Muscle layer of colon (tissue), 2 donors: ENCODE data around the gene GPR89B.
"Not testable (repeated sequence)": the region's sequence is repeated elsewhere in the genome, so short reads cannot be mapped to it uniquely, and the experiment has no call there.

Experiments
- H3K27ac ChIP-seq: one replicate; pipeline ENCODE4 v1.7.0; 2013; ENCODE audit warnings: low read depth, mild to moderate bottlenecking, low read length, moderate library complexity
- H3K27me3 ChIP-seq, 2 donors: one replicate each; pipeline ENCODE4 v1.7.0; 2013; ENCODE audit warnings: low read length in 2 of 2, mild to moderate bottlenecking in 2 of 2; ENCODE audit not compliant: insufficient read depth in 2 of 2, control insufficient read depth in 1 of 2
- H3K36me3 ChIP-seq: one replicate; pipeline ENCODE4 v1.7.0; 2013; ENCODE audit warnings: mild to moderate bottlenecking, low read length; ENCODE audit not compliant: insufficient read depth
- H3K4me1 ChIP-seq: one replicate; pipeline ENCODE4 v1.7.0; 2013; ENCODE audit warnings: mild to moderate bottlenecking, low read length; ENCODE audit not compliant: insufficient read depth
- H3K4me3 ChIP-seq, 2 donors: one replicate each; pipeline ENCODE4 v1.7.0; 2013; ENCODE audit warnings: low read length in 2 of 2, low read depth in 1 of 2, mild to moderate bottlenecking in 1 of 2, moderate library complexity in 1 of 2
- H3K9ac ChIP-seq: one replicate; pipeline ENCODE4 v1.7.0; 2013; ENCODE audit warnings: low read length
- H3K9me3 ChIP-seq: one replicate; pipeline ENCODE4 v1.7.0; 2013; ENCODE audit warnings: mild to moderate bottlenecking, low read length
- donor health status: abdominal sarcoma.
- donor health status: Adenocarcinoma of cecum.

Gene GPR89B

GRCh38 chr1:148038462-148039333 is 110.5 kb downstream of the GPR89B start:
- not testable (repeated sequence) for H3K27me3 ChIP-seq, H3K9me3 ChIP-seq, H3K27ac ChIP-seq, H3K9ac ChIP-seq, H3K36me3 ChIP-seq, H3K4me1 ChIP-seq
- H3K4me3 ChIP-seq: peak overlapping the region in 1 of 2 donors; percentile 38
